NCI-H146 treated with DMSO at 0.1 percent for 48 hours (cell line): ENCODE data around the gene PERM1.
"Not testable (repeated sequence)": the region's sequence is repeated elsewhere in the genome, so short reads cannot be mapped to it uniquely, and the experiment has no call there.

ENCODE experiments used
- DNase-seq: peaks from one replicate; lab custom pipeline; 2025; ENCODE audit not compliant: unreplicated experiment; lab: John Stamatoyannopoulos, UW

PERM1 gene

GRCh38 chr1:1017397-1018320 is 35.8 kb upstream of the PERM1 start:
- not testable (repeated sequence) for DNase-seq

GRCh38 chr1:1014799-1015681 is 33.1 kb upstream of the PERM1 start:
- no peak for DNase-seq

GRCh38 chr1:1013922-1014648 is 32.2 kb upstream of the PERM1 start:
- DNase-seq: no peak

- DNase-seq: no peak
Measured at GRCh38 chr1:1013105-1013921, 31.4 kb upstream of the PERM1 start, which contains the start of gene ISG15. TSS of gene ISG15 (plus strand) at chr1:1013497. CDS start at chr1:1013574, 77 bp downstream.

GRCh38 chr1:1012736-1013104 is 30.8 kb upstream of the PERM1 start:
- not testable (repeated sequence) for DNase-seq

- no peak for DNase-seq
Measured at GRCh38 chr1:1011396-1011949, 29.6 kb upstream of the PERM1 start.

GRCh38 chr1:1010131-1010530 is 28.2 kb upstream of the PERM1 start:
- not testable (repeated sequence) for DNase-seq

- no peak for DNase-seq
Measured at GRCh38 chr1:1006305-1007159, 24.6 kb upstream of the PERM1 start.

GRCh38 chr1:1005774-1006304 is 23.9 kb upstream of the PERM1 start:
- no peak for DNase-seq

- DNase-seq: no peak
Measured at GRCh38 chr1:1004780-1005697, 23.1 kb upstream of the PERM1 start.

GRCh38 chr1:1004420-1004779 is 22.5 kb upstream of the PERM1 start:
- no peak for DNase-seq

GRCh38 chr1:1003618-1004419 is 21.9 kb upstream of the PERM1 start:
- DNase-seq: no peak

- no peak for DNase-seq
Measured at GRCh38 chr1:1001057-1001783, 19.3 kb upstream of the PERM1 start.

GRCh38 chr1:1000357-1001056 is 18.6 kb upstream of the PERM1 start:
- no peak for DNase-seq

- DNase-seq: peak; percentile 31
Measured at GRCh38 chr1:999725-1000356, 17.9 kb upstream of the PERM1 start, which contains the start of gene HES4. TSS of gene HES4 (minus strand) at chr1:1000097. CDS start at chr1:999973, 124 bp downstream.
